HG02852 (cell line): ENCODE results near the gene HMCN1.
A peak's percentile ranks its signal among the peaks of the same experiment; 100 is the strongest.
"Not testable (repeated sequence)": the region's sequence is repeated elsewhere in the genome, so short reads cannot be mapped to it uniquely, and the experiment has no call there.

Experiments used
- ATAC-seq: cut with Tn5 transposase; IDR thresholded peaks from one replicate; pipeline ENCODE4 v1.9.1; 2021; ENCODE audit warnings: mild to moderate bottlenecking, moderate library complexity; ENCODE audit not compliant: unreplicated experiment

The HMCN1 gene

GRCh38 chr1:186125511-186125910, 391.3 kb downstream of the HMCN1 start:
- ATAC-seq, result no peak

DNA sequence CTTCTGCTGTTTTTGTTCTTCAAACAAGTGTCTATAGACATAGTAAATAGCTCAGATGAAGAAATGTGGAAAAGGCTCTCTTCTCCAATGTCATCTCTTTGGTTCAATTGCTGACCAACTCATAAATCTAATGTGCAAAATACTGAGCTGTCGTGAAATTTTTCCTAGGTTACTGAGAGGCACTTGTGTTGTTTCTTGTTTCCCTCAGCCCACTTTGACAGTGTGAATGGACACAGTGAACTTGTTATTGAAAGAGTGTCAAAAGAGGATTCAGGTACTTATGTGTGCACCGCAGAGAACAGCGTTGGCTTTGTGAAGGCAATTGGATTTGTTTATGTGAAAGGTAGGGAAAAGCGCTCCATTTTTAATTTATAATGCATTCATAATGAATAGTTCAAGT, 395.6 kb downstream of the HMCN1 start:
- ATAC-seq, result no peak

DNA sequence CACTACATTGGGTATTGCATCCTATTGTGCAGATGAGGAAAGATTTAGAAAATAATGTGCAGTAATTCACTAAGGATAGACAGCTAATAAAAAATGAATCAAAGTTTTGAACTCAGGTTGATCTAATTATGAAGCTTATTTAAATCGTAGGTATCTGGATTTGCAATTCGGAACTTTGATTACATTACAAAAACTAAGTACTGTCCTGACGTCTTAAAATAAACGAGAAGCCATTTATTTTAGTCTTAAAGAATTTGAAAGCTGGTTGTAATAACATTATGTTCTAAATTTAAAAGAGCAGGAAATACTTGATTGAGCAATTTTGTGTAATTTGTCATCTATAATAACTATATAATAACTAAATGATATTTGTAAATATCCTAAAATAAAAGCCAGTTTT, 404.9 kb downstream of the HMCN1 start:
- no peak for ATAC-seq

GRCh38 chr1:186139701-186140100, 405.5 kb downstream of the HMCN1 start:
- no peak for ATAC-seq

- ATAC-seq, result no peak
Observed at GRCh38 chr1:186142159-186142558, 408.0 kb downstream of the HMCN1 start.

DNA sequence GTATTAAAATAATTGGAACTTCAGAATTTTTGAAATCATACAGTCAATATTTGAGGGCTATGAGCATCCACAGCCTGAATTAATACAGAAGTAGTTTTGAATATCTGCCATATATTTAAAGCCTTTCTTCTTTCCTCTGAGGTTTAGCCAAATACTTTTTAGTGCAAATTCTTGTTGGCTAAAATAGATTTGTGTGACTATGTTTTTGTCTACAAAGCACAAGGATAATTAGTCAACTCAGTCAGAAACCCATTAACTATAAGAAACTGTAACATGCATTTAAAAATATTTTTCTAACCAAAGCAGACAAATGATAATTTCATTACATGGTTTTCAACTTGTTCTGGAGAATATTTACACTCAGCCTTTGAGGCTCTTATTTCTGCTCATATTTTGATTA, 408.7 kb downstream of the HMCN1 start:
- no peak for ATAC-seq

GRCh38 chr1:186143481-186143880, 409.3 kb downstream of the HMCN1 start:
- no peak for ATAC-seq

- ATAC-seq, result no peak
Observed at GRCh38 chr1:186144505-186144904, 410.3 kb downstream of the HMCN1 start.

DNA sequence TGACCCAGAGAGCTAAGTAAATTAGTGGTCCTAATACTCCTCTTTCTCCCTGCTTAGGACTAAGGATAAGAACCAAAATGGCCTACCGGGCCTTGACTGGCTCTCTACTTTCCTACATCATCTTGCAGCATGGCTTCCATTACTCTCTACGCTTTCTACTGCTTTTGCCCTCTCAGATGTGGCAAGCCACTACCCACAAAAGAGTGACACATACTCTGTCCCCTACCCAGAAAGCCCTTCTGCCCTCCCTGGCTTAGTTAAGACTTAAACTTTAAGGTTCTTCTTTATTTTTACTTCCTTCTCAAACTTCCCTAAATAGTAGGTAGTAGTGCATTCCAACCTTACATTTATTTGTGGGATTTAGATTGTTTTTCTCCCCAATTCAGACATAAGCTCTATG, 412.8 kb downstream of the HMCN1 start:
- ATAC-seq, result no peak

GRCh38 chr1:186149591-186149990, 415.4 kb downstream of the HMCN1 start:
- ATAC-seq, result no peak

DNA sequence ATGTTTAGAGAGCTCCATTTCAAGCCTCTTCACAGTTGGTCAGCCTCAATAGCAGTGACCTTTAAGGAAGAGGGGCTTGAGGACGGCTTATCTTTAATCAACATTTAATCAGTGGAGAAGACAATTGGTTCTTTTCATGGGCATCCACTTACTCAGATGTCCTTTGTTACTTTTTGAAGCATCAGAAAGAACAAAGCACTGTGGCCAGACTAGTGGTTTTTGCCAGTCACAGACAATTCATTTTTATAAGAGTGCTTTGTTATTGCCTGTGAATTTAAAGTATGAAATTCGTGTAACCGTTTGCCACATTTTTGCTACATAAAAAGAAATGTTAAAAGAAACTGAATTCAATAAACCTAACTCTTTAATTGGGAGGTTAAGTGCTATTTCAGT, 418.0 kb downstream of the HMCN1 start:
- no peak for ATAC-seq

- no peak for ATAC-seq
Observed at GRCh38 chr1:186152620-186153239, 418.5 kb downstream of the HMCN1 start.

DNA sequence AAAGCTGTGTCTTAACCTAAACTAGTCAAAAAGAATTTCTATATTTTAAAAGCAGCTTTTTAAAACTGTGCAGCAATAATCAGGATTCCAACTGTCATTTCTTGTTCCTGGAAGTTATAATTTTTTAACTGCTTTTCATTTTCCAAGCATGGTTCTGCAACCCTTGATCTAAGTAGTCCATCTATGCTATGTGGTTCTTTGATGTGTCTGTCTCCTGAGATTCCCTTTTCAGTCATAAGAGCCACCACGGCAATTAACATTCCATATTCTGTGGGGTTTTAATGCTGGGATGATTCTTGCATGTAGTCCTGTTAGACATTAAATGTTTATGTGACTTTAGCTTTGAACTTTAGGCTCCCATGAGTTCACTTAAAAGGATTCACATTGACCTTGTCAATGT, 420.5 kb downstream of the HMCN1 start:
- no peak for ATAC-seq

DNA sequence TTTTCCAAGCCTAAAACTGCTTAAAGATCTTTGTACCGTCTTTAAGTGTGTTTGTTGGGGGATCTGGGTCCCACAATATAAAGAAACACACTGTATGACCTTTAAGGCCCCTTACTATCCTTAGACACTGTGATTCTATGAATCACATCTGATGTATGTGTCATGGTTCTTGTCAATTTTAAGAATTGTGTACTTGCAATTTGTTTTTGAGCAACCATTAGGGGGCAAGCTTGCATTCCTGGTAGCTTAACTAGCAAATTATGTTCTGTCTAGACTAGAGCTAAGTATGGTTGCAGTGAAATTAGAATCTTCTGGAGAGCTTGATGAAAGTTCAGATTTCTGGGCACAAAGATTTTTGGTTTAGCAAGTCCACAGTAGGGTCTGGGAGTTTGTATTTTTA, 421.4 kb downstream of the HMCN1 start:
- no peak for ATAC-seq

GRCh38 chr1:186162895-186163294, 428.7 kb downstream of the HMCN1 start:
- not testable (repeated sequence) for ATAC-seq

GRCh38 chr1:186164773-186165172, 430.6 kb downstream of the HMCN1 start:
- no peak for ATAC-seq

DNA sequence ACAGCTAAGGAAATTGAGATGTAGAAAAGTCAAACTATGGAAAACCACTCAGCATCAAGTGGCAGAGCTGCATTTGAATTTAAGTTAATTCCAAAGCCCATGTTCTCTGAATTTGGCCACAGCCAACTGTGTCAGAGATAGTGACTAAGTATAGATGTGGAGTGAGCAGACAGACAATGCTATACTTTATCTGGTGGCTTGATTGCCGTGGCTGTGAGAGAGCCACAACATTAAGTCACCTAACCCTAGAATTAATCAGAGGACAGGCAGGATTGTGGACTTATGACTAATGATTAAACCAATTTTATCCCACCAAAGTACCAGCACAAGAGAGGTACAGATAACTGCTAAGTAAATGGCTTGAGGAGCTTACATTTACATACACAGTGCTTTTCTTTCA, 431.1 kb downstream of the HMCN1 start:
- ATAC-seq, result no peak

DNA sequence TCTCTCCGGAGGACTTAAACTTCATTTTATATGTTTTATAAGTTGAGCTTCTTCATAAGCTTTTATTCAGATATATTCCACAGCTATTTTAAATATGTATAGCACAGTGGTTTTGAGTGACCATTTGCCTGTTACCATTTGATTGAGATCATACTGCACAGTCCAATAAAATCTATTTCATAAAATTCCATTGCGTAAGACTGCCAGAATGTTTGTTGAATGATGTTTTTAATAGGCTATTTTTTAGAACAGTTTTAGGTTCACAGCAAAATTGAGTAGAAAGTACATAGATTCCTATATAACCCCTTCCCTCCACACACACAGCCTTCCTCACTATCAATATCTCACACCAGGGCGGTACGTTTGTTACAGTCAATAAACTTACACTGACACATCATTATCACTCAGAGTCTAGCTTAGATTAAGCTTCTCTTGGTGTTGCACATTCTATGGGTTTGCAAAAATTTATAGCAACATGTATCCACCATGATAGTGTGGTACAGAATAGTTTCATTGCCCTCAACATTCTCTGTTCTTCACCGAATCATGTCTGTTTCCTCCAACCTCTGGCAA, 433.0 kb downstream of the HMCN1 start:
- no peak for ATAC-seq

DNA sequence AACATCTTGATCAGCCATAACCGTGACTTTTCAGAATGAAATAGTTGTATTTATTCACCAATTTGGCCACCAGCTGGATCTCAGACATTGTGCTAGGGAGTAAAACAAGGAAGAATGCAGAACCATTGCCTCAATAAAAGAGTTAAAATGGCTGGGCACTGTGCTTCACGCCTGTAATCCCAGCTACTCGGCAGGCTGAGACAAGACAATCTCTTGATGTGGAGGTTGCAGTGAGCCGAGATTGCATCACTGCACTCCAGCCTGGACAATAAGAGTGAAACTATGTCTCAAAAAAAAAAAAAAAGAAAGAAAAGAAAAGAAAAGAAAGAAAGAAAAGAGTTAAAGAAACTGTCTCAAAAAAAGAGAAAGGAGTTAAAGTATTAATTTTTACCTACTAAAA, 441.4 kb downstream of the HMCN1 start:
- no peak for ATAC-seq

- ATAC-seq, result no peak
Observed at GRCh38 chr1:186178426-186179043, 444.3 kb downstream of the HMCN1 start.

GRCh38 chr1:186179231-186179630, 445.0 kb downstream of the HMCN1 start:
- ATAC-seq, result no peak

GRCh38 chr1:186183219-186183618, 449.0 kb downstream of the HMCN1 start:
- ATAC-seq, result peak; percentile 48
